ENCODE results near the gene LCT.
"Not testable (repeated sequence)": the region's sequence is repeated elsewhere in the genome, so short reads cannot be mapped to it uniquely, and the experiment has no call there.

The LCT gene

DNA sequence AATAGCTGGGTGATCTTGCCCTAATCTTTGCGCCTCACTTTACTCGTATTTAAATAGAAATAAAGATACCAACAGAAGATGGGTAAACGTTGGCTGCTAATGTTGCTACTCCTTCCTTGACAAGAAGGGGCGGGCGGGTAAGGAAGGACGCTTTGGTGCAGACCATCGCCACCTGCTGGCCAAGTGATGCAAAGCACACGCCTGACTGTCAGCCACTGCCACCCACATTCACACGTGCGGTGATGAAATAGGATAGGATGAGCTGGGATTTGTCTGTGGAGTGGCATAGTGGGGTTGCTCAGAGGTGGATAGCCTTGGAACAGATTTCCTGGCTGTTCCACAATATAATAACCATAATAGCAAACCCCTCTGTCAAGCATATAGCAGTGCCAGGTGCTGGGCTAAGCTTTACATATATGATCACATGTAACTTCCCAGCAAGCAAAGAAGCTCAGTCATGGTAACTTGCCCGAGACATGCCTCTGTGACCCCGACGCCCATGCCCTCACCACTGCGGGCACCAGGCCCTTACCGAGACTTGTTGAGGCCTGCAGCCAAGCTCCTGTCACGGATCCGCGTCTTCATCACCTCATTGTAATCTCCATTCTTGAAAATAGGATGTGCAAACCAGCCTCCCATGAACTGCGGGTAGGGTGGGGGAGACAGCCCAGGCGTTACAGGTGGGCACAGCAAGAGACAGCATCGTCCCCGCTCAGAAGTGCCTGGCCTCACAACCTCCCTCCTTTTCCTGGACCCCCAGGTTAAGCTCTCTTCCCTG, 39.3 kb downstream of the LCT start:
- peak; percentile 91 for DNase-seq (ENCODE audit: low spot score)

DNA sequence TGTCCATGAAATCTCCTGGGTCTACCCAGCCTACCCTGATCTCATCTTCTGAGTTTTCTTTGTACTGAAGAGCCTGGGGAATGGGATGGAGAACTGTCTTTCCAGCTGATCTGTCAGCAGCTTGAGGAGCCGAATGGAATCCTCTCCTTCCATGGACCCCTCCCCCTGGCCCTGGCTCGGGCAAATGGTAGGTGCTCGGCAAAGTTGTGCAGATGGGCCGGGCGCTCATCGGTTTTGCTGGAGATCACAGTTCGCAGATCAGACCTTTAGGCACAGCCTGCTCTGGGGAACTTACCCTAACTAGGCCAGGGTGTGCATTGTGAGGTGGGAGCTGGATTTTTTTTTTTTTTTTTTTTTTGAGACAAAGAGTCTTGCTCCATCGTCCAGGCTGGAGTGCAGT, 40.4 kb downstream of the LCT start:
- DNase-seq (ENCODE audit: low spot score): no peak

DNA sequence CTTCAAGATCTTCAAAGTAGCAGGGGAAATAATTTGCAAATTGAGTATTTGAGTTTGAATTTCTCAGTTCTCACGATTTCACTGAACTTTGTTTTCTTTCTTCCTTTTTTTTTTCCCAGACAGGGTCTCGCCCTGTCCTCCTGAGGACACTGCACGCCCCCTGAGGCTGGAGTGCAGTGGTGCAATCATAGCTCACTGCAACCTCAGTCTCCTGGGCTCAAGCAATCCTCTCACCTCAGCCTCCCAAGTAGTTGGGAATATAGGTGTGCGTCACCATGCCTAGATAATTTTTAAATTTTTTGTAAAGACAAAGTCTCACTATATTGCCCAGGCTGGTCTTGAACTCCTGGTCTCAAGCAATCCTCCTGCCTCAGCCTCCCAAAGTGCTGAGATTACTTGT, 41.3 kb downstream of the LCT start:
- not testable (repeated sequence) for DNase-seq (ENCODE audit: low spot score)

DNA sequence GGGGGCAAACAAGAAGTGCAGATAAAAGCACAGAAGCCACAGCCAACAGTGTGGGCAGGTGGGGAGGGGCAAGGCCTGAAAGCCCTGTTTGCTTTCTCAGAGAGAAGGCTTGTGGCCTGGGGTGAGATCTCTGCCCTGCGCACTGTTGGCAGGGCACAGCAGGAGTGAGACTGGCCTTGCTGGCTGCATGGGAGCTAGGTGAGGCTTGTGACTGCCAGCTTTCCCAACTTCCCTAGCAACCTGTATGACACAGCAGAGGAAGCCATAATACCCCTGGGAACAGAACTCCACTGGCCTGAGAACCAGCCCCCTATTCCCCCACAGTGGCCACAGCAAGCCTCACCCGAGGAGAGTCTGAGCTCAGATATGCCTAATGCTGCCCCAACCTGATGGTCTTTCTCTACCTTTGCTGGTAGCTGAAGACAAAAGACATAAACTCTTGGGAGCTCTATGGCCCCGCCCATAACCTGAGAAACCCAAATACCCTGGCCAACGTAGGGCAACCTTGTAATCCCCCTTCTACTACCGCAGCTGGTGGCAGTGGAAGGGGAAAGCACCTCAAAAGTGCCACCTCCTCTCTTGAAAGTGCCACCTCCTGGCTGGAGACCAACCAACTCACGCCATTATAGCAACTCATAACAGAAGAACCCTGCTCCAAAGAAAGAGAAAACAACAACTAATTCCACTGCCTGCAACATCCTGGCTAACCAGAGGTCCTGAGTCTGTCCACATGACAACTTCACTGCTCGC, 44.4 kb downstream of the LCT start:
- DNase-seq (ENCODE audit: low spot score): no peak

DNA sequence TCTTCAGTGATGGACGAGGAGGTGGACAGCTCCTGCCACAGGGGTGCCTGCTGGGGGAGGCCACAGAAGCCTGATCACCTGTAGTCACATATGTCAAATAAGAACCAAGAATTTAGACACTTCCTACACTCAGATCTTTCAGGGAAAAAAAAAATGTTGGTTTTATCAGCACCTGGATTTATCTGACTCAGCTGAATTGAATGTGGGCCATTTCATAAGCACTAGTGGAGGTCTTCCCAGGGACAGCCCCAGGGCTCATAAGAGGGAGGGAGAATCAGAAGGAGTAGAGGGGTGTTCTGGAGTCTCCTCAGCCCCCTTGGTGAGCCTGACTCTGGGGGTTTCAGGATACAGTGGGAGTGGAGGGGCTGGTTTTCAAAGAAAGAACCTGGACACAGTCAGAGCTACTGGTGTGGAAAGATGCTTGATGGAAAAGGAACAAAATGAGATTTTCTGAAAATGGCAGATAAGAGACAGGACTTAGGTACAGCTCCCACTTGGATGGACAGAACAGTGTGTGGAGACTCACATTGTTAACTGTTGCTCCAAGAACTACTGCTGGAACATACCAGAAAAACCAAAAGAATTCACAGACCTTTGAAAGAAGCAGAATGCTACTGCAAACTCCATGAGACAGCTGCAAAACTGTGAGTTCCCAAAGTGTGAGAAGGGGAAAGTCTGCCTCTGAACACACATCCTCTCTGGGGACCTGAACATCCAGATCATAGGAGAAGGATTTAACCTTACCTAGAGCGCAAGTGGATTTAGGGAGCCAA, 45.4 kb downstream of the LCT start:
- DNase-seq (ENCODE audit: low spot score): no peak

DNA sequence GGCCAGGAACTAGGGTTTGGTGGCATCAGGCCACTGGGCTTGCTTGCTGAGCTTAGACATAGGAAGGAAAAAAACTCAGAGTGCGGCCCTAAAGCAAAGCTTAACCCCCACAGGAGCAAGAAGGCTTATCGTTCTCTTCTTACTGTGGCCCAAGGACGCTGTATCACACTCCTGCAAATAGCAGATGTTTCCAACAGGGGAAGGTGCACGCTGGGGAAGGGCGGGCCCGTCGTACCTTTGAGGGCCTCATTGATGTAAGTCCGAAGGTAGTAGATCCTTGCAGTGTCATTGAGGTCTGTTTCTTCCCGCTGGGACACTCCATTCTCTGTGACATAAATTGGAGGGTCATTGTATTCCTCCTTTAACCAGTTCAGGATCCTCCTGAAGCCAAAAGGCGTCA, 46.6 kb downstream of the LCT start:
- no peak for DNase-seq (ENCODE audit: low spot score)

DNA sequence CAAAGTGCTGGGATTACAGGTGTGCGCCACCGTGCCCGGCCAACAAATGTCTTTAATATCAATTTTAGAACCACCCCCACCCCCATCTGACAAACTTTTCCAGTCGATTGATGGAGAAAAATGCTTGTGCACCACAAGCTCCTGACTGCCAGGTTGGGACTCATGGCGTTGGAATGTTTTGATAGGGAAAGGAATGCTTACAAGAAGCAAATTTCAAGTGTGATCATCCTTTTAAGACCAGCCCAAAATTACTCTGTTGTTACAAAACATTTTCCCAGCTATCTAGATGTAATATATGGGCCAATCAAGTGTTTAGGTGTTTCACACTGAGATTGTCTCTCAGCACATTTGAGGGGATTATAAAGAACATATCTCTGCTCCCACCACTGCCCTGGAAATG, 50.2 kb downstream of the LCT start:
- DNase-seq (ENCODE audit: low spot score): peak; percentile 67

DNA sequence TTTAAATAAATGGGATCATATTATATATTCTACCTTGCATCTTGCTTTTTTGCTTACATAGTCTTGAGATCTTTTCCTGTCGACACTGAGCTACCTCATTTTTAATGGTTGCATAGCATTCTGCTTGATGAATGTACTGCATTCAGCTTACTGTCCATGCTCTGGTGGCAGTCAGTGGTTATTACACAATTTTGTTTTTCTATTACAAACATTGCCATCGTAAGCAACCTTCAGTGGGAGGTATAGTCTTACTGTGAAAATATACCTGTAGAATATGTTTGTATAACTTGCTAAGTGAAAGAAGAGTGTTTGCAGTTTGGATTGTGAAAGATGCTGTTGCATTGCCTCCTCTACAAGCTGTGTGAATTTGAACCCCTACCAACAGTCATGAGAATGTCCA, 52.0 kb downstream of the LCT start:
- no peak for DNase-seq (ENCODE audit: low spot score)

DNA sequence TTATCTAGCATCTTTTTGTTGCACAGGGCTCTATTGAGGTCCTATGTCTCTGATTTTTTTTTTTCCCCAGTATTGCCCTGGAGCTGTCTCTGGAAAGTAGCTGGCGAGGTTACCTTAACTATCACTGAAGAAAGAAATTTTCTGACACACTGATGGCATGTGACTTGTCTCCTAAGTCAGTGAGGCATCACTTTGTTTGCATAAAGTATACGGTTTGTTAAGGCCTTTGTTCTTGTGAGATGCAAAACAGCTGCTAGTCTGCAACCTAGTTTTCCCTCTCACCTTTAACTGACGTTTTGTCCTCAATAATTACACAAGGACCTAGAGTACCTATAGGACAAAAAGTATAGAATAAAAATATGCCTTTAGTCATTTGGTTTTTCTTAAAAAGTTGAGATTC, 53.5 kb downstream of the LCT start:
- no peak for DNase-seq (ENCODE audit: low spot score)

DNA sequence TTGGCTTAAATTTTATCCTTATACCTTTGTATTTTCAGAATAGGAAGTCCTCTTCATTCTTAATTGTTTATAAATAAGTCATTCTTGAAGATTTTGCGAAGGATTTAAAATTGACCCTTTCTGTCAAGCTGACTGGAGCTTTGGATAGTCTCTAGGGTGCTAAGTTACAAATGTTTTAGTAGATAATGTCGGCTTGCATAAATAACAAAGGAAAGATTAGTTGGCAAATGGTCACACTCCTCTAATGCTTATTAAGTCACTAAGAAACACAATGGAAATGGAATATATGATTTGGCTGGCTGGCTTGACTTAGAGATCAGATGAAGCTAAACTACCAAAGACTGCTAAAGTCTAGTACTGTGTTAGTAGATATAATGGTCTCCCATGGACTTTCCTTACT, 54.8 kb downstream of the LCT start:
- DNase-seq (ENCODE audit: low spot score): no peak

DNA sequence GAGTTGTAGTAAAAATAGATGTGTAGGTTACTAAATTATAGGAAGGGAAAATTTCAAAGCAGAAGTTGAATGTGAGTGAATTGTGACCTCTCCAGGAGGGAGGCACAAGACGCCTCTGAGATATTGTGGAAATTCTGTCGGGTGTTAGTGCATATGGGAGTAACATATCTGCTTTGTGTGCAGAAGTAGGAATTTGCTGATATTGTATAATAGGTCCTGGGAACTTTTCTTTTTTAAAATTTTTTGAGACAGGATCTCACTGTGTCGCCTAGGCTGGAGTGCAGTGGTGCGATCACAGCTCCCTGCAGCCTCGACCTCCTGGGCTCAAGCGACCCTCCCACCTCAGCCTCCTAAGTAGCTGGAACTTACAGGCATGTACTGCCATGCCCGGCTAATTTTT, 60.6 kb downstream of the LCT start:
- DNase-seq (ENCODE audit: low spot score): no peak

DNA sequence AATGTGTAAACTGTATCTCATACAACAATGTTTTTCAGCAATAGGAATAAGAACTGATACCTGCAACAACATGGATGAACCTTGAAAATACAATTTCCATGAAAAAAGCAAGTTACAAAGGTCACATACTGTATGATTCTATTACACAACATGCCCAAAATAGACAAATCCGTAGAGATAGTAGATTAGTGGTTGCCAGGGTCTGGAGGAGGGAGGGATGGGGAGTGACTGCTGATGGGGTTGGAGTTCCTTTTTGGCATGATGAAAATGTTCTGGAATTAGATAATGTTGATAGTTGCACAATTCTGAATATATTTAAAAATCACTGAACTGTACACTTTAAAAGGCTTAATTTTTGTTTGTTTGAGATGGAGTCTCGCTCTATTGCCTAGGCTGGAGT, 61.6 kb downstream of the LCT start:
- DNase-seq (ENCODE audit: low spot score): no peak

DNA sequence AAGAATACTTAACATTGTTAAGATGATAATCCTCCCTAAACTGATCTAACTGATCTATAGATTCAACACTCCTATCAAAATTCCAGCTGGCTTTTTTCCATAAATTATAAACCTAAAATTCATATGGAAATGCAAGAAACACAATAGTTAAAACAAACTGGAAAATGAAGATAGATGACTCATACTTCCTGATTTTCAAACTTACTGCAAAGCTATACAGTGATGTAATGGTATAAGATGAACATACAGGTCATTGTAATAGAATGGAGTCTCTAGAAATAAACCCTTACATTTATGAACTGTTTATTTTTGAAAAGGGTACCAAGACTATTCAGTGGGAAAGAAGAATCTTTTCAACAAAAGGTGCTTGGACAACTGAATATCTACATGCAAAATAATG, 63.1 kb downstream of the LCT start:
- DNase-seq (ENCODE audit: low spot score): no peak

DNA sequence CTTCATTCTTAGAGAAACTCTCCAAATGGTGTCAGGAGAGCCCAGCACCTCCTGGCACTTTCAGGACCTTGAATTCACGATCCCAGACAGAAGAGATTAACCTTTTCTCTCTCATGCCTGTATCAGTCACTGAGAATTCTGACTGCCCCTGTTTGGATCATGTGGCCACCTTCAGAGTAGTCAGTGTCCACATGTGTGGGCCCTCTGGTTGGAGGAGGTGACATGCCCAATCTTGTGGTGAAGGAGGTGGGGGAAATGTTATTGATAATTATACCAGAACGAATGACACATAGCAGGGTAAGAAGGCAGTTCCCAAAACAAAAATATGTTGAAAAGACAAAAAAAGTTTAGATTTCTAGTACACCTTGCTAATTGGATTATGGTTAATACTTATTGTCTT, 63.7 kb downstream of the LCT start:
- no peak for DNase-seq (ENCODE audit: low spot score)

DNA sequence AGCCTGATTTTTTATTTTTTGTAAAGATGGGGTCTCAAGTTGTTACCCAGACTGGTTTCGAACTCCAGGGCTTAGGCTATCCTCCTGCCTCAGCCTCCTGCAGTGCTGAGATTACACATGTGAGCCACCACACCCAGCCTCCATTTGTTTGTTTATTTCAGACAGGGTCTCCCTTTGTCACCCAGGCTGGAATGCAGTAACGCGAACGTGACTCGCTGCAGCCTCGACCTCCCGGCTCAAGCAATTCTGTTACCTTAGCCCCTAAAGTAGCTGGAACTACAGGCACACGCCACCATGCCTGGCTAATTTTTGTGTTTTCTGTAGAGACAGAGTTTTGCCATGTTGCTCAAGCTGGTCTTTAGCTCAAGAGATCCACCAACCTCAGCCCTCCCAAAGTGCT, 68.1 kb downstream of the LCT start:
- no peak for DNase-seq (ENCODE audit: low spot score)

DNA sequence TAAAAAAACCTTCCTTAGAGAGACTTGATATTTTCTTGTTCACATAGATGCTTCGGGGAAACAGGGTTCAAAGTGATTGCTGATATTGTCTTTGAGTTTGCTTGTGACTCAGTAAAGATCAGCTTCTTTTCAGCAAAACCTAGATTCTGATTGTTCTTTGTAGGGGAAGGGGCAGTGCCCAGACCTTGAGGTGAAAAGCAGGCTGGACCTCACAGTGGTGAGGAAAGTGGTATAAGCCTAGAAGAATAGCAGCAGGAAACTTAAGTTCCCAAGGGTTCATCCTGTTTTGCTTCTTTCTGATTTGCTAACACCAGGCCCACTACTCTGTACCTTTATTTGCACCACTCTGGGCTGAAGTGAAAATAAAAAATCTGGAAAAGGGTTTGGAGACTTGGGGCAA, 74.5 kb downstream of the LCT start:
- no peak for DNase-seq (ENCODE audit: low spot score)

DNA sequence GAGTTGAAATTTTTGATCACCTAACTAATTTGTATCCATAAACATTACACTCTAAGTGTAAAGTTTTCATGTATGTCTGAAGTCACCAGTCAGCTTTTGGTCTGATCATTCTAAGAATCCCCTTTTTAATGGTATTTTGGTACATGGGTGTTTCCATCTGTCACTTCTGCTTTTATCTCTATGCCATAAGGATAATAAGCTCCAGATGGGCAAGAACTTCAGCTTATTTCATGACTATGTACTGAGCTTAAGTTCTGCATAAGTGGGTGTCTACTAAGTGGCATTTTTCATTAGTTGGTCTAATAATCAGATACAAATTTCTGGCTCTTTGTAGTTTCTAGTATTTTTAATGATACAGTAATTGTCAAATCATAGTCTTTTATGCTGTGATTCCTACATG, 75.0 kb downstream of the LCT start:
- DNase-seq (ENCODE audit: low spot score): no peak

DNA sequence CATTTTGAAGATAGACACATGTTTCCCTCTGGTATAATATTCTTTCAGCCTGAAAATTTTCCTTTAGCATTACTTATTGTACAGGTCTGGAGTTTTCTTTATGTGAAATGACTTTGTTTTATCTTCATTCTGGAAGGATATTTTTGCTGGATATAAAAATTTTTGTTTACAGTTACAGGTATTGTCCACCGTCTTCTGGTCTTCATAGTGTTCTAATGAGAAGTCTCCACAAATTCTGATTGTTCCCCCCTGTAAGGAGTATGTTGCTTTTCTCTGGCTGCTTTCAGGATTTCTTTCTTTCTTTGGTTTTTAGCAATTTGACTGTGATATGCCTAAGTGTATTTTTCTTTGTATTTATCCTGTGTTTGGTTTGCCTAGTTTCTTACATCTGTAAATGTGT, 80.3 kb downstream of the LCT start:
- DNase-seq (ENCODE audit: low spot score): no peak

DNA sequence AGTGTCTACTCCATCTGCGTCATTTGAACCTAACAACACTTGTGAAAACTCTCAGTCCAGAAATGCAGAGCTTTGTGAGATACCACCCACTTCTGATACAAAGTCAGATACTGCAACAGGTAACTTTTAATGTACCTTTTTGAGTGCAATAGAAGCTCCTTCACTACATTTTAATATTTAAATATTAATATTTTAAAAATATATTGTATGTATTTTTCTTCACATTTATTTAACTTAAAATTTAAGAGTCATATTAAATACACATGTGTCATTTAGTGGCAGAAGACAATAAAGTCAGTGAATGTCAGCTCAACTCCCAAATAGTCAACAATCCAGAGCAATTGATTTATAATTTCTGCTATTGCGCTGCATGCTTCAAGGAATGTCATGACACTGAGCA, 81.4 kb downstream of the LCT start:
- no peak for DNase-seq (ENCODE audit: low spot score)

DNA sequence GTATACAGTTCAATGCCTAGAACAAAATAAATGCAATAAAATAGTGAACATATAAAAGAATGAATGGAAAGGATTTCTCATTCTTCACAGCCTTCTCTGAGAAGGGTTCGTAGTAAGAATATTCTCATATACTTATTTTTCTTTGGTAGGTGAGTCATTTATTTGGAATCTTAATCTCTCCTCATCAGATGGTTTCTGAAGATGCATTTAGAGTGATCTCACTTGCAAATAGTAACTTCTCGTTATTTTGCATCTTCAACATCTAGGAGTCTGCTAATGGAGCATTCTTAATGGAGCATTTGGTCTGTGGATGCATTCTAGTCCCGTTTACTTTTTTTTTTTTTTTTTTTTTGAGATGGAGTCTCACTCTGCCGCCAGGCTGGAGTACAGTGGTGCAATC, 91.4 kb downstream of the LCT start:
- peak; percentile 67 for DNase-seq (ENCODE audit: low spot score)

DNA sequence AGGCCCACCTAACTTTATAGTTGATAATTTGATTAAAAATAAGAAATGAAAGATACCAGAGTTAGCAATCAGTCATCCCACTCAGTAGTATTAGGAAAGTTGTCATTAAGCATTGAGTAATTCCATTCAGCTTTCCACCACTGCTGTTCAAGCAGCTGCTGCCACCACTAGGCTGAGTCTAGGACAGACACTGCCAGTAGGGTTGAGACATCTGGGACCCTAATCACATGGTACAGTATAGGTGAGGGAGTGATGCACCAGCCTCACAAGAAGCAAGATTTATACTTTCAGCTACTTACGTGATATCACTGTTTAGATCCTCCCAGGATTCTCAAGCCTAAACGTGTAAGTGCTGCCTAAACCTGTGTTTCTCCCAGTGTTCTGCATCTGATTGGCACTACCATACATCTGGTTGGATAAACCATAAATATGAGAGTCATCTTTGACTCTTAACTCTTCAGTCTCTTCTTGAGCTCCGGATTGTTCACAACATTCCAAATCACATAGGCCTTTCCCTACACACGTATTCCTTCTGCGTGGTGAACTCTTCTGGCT, 92.1 kb downstream of the LCT start:
- DNase-seq (ENCODE audit: low spot score): peak; percentile 17

DNA sequence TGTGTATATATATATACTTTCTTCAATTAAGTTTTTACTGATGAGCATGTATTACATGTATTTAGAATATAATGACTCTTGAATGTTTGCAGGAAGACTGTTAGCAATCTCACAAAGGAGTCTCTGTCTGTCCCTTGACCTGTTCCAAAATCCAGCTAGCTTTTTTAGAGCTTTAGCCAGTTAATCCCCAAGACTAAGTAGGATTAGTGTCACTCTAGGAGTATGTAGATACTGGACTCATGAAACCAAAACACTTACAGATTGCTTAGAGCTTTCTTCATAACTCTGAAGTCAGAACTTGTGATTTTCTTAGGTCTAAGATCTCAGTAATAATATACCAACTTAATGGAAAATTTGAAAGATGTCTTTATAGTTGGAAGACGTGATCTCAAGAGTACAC, 93.1 kb downstream of the LCT start:
- no peak for DNase-seq (ENCODE audit: low spot score)

DNA sequence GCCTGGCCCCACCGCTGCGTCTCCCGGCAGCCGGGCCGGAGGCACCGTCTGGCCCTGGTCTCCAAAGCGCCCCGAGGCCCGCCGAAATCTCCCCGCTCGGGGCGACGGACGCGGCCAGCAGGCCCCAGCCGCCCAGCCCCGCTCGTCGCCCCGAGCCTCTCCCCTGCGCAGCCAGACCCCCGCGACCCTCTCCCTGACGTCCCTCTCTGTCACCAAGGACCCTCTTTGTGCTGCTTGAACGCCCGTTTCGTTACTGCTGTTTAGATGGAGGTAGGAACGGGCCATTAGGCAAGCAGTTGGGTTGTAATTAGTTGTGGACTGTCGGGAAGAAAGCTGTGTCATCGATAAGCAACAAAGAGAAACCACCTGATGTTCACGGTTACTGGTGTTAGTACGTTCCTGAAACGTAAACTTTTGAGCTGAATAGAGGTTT, 94.6 kb downstream of the LCT start:
- DNase-seq (ENCODE audit: low spot score): peak; percentile 61

Data from GM03348 (cell line).